ENCODE results near the gene SLC25A26.

DNA sequence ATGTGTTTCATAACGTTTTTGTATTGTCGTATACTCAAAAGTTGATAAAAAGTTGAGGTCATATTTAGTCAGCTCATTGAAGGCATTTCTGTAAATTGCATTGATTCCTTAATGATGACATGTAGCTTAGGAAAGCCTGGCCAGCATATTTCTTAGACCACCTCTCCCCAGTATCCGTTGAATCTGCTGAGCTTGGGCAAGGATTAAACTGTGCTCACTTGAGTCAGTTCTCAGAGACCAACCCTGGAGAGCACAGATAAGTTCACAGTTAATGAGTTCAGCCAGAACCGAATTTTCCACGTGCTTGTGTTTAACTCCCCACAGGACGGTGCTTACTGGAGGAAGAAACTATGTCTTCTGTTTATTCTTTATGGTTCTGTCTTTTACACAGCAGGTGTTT, 132.7 kb downstream of the SLC25A26 start:
- TF ChIP-seq, protein P1, sequence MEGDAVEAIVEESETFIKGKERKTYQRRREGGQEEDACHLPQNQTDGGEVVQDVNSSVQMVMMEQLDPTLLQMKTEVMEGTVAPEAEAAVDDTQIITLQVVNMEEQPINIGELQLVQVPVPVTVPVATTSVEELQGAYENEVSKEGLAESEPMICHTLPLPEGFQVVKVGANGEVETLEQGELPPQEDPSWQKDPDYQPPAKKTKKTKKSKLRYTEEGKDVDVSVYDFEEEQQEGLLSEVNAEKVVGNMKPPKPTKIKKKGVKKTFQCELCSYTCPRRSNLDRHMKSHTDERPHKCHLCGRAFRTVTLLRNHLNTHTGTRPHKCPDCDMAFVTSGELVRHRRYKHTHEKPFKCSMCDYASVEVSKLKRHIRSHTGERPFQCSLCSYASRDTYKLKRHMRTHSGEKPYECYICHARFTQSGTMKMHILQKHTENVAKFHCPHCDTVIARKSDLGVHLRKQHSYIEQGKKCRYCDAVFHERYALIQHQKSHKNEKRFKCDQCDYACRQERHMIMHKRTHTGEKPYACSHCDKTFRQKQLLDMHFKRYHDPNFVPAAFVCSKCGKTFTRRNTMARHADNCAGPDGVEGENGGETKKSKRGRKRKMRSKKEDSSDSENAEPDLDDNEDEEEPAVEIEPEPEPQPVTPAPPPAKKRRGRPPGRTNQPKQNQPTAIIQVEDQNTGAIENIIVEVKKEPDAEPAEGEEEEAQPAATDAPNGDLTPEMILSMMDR (optimal IDR thresholded peaks at IDR 0.05 in 1 of 3, IDR thresholded peaks at IDR 0.05 in 1 of 3, conservative IDR thresholded peaks at IDR 0.05 in 1 of 3; ENCODE audit: extremely low read depth in 1 of 3, insufficient read depth in 2 of 3, low read length in 3 of 3), result no peak
- no peak for TF ChIP-seq EZH2 (IDR thresholded peaks at IDR 0.05; ENCODE audit: low read length)
